HUES6 (cell line): ENCODE measurements around the gene ARHGAP25.

Experiments
- H3K27ac ChIP-seq: 2 replicates; pipeline ENCODE4 v1.7.0; 2013; ENCODE audit warnings: low read depth, mild to moderate bottlenecking, low read length, inconsistent platforms
- H3K27me3 ChIP-seq: 2 replicates; pipeline ENCODE4 v1.6.1; 2013; ENCODE audit warnings: low read length; ENCODE audit not compliant: control insufficient read depth, insufficient read depth
- H3K36me3 ChIP-seq: 2 replicates; pipeline ENCODE4 v1.6.1; 2013; ENCODE audit warnings: low read length; ENCODE audit not compliant: control insufficient read depth, insufficient read depth
- H3K4me1 ChIP-seq: 2 replicates; pipeline ENCODE4 v1.6.1; 2013; ENCODE audit warnings: low read length; ENCODE audit not compliant: control insufficient read depth, insufficient read depth
- H3K4me3 ChIP-seq: 2 replicates; pipeline ENCODE4 v1.5.1; 2013; ENCODE audit warnings: low read depth, low read length
- H3K9ac ChIP-seq: one replicate; pipeline ENCODE4 v1.6.1; 2013; ENCODE audit warnings: mild to moderate bottlenecking, low read length
- H3K9me3 ChIP-seq: 2 replicates; pipeline ENCODE4 v1.6.1; 2013; ENCODE audit warnings: low read depth, low read length; ENCODE audit not compliant: control insufficient read depth, insufficient read depth

ARHGAP25 gene

DNA sequence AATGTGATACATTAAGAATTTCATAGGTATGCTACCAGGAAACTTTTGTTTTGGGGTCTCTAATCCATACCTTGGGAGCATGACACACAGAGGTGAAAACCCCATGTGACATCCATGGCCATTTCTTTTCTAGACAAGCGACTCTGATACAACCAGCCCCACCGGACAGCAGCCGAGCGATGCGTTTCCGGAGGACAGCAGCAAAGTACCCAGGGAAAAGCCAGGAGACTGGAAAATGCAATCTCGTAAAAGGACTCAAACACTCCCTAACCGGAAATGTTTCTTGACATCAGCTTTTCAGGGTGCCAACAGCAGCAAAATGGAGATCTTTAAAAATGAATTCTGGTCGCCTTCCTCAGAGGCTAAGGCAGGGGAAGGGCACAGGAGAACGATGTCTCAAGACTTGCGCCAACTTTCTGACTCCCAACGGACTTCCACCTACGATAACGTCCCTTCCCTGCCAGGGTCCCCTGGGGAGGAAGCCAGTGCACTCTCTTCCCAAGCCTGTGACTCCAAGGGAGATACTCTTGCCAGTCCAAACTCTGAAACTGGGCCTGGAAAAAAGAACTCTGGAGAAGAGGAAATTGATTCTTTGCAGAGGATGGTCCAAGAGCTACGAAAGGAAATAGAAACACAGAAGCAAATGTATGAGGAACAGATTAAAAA lies 87.7 kb downstream of the ARHGAP25 start:
- Histone ChIP-seq H3K36me3 (no peaks in the 10 kb centered on the region), H3K9ac (no peak overlapping the region), H3K27me3 (no peaks in the 10 kb centered on the region), H3K4me1 (no peaks in the 10 kb centered on the region; the same call in 1 of the 2 replicates), H3K27ac (no peak overlapping the region), H3K9me3 (no peaks in the 10 kb centered on the region), H3K4me3 (no peak overlapping the region)

DNA sequence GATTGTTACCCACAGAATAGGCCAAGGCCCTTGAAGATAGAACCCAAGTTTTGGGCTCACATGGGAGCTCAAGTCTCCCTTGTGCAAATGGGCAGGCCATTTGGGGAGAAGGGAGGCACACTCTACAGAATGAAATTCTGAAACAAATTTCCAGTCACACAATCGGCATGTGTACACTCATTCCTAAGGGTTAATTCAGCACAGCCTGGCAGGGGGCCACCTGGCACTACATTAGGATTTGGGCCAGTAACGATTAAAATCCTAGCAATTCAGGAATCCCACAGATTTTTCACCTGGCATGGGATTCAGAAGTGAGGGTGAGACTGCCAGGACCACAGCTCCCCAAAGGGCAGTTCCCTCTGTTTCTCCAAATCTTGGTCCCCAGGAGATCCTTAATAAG lies 90.2 kb downstream of the ARHGAP25 start:
- Histone ChIP-seq H3K4me1 (peaks cover 12% of the 10 kb centered on the region), H3K4me3 (no peak overlapping the region), H3K9me3 (no peaks in the 10 kb centered on the region), H3K9ac (no peak overlapping the region), H3K36me3 (no peaks in the 10 kb centered on the region), H3K27me3 (no peaks in the 10 kb centered on the region), H3K27ac (no peak overlapping the region)

DNA sequence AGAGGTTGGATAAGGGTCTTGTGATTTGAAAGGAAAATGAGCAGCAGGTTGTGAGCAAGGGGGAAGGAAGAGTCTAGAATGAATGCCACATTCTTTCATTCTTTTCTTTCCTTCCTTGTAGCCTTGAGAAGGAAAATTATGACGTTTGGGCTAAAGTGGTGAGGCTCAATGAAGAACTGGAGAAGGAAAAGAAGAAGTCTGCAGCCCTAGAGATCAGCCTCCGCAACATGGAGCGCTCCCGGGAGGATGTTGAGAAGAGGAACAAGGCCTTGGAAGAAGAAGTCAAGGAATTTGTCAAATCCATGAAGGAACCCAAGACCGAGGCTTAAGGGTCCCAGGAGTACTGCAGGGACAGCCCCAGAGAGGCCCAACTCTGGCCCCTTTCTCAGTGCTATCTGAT lies 91.3 kb downstream of the ARHGAP25 start:
- H3K9ac ChIP-seq, result no peak overlapping the region
- no peaks in the 10 kb centered on the region for H3K9me3 ChIP-seq
- H3K36me3 ChIP-seq, result no peaks in the 10 kb centered on the region
- peaks cover 12% of the 10 kb centered on the region for H3K4me1 ChIP-seq
- H3K27ac ChIP-seq, result no peak overlapping the region
- no peaks in the 10 kb centered on the region for H3K27me3 ChIP-seq
- no peak overlapping the region for H3K4me3 ChIP-seq

DNA sequence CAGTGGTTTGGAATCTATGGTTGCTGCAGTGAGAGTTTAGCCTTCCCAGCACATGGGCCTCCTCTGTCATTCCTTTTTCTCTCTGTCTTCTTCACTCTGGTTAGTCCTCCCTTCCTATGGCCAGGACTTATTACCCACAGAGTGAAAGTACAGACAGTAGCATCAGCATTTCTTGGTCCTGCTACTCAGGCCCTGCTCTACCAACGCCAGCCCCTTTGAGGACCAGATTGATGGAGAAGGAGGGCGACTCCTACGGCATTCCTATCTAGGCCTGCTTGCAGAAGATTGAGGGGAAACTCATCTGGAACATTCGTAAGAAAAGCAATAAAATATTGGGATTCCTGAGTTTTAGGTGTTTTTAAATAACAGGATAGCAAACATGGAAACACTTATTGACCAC lies 93.1 kb downstream of the ARHGAP25 start:
- H3K27ac ChIP-seq, result no peak overlapping the region
- H3K9me3 ChIP-seq, result no peaks in the 10 kb centered on the region

DNA sequence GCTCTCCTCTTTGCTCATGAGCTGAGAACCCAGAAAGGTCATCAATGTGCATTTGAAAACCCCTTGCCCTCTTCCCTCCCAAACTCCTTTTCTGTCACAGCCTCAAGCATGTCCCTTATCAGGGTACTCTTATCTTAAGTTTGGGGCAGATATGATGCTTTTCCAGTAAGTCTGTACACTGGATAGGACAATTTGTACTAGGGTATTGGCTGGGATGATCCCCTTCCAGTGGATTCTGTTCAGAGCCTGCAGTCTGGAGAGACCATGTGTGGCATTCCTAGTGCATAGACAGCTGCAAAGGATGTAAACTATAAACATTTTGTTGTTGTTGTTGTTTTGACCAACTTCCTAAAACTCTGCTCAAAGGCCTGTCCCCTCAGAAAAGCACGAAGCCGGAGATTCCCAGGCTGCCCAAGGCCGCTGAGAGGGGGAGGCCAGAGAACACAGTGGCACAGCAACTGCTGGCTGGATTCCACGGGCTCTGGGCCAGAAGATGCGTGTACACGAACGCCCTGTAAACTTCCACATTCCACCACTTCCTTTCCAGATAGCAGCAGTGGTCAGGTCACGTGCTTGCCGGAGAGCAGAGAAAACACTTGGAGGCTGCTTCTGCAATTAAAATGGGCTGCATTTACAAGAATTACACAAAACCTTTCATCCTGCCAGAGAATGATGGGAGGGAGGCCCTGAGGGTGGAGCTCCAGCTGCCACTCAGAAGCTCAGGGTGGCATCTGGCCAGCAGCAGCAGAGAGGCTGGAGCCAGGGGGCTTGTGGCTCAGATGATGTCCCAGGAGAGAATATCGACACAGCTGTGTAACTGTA lies 94.5 kb downstream of the ARHGAP25 start:
- Histone ChIP-seq H3K4me3 (no peak overlapping the region), H3K27ac (no peak overlapping the region), H3K4me1 (peaks cover 12% of the 10 kb centered on the region)

More for the DNA sequence above, 93.1 kb downstream of the ARHGAP25 start:
- H3K9ac ChIP-seq, result no peak overlapping the region
- no peaks in the 10 kb centered on the region for H3K36me3 ChIP-seq
- peaks cover 12% of the 10 kb centered on the region for H3K4me1 ChIP-seq
- H3K4me3 ChIP-seq, result no peak overlapping the region
- no peaks in the 10 kb centered on the region for H3K27me3 ChIP-seq

DNA sequence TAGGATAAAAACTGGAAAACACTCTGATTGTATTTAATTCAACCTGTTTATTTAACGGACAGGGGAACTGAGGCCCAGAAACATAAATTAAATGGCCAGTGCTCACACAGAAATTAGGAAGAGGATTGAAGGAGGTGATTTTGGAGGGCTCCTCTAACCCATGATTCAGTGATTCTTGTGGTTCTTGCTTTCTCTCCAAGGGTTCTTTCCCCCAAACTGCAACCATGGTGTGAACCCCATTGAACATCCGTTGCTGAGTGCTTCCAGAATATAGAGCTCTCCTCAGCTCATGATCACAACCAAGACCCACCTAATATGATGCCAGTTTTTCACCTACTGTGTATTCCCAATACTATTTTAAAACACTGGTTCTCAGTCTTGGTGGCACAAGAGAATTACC lies 95.1 kb downstream of the ARHGAP25 start:
- no peak overlapping the region for H3K9ac ChIP-seq
- H3K4me3 ChIP-seq, result no peak overlapping the region
- no peaks in the 10 kb centered on the region for H3K9me3 ChIP-seq
- no peaks in the 10 kb centered on the region for H3K27me3 ChIP-seq
- H3K27ac ChIP-seq, result no peak overlapping the region
- H3K36me3 ChIP-seq, result no peaks in the 10 kb centered on the region
- H3K4me1 ChIP-seq, result peaks cover 12% of the 10 kb centered on the region

More for the DNA sequence above, 94.5 kb downstream of the ARHGAP25 start:
- Histone ChIP-seq H3K9me3 (no peaks in the 10 kb centered on the region), H3K27me3 (no peaks in the 10 kb centered on the region), H3K36me3 (no peaks in the 10 kb centered on the region), H3K9ac (no peak overlapping the region)

DNA sequence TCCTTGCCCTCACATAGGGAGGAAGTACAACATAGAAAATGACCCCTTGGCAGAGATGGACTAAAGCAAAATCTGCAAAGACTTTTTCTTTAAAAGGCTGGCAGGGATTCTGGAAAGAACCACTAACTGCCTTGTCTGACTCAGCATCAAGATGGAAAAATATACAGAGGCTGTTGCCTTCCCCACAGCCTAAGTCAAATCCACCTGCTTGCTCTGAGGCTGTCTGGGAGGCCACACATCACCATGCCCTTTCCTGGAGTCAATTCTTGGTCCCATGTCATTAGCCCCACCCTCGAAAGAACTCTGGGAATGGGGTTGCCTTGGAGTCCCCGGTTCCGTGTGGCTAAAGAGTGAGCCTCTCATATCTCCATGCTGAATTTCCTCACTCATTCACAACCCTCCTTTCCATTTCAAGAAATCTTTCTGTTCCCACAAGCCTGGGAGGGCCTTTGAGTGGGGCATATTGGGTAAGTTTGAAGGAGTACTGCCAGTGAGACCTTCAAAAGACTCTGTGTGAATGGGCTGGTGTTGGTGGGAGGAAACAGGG lies 97.1 kb downstream of the ARHGAP25 start:
- Histone ChIP-seq H3K27me3 (no peaks in the 10 kb centered on the region), H3K9ac (no peak overlapping the region), H3K4me3 (no peak overlapping the region), H3K9me3 (no peaks in the 10 kb centered on the region), H3K27ac (no peak overlapping the region), H3K36me3 (no peaks in the 10 kb centered on the region), H3K4me1 (peaks cover 14% of the 10 kb centered on the region)

DNA sequence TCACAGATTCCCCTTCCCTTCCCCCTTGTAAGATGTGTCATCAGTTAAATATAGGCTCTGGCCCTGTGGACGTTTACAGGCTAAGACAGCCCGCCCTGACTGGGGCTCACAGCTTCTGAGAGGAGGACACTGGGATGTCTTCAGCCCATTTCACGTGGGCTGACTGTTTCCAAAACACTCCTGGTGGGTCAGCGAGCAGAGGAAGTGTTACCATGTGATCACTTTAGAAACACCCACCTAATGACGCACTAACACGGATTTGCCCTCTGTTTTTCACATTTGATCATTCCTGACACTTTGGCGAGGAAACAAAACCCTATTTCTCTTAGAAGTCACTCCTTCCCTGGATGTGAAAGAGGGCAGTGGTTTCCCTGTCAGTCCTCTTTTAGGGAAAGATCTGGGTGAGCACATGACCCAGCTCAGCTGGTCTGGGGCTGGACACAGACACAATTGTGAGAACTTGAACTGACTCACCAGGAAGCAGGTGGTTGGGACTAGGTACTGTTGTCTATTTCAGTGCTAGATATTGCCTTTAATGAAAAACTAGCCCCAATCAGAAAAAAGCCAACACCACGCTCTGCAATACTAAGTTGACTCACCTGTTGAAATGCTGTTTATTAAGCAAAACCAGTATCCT lies 97.7 kb downstream of the ARHGAP25 start:
- Histone ChIP-seq H3K27ac (no peak overlapping the region), H3K36me3 (no peaks in the 10 kb centered on the region), H3K9me3 (no peaks in the 10 kb centered on the region), H3K27me3 (no peaks in the 10 kb centered on the region), H3K9ac (no peak overlapping the region), H3K4me1 (peaks cover 14% of the 10 kb centered on the region; the same call in 1 of the 2 replicates), H3K4me3 (no peak overlapping the region)

DNA sequence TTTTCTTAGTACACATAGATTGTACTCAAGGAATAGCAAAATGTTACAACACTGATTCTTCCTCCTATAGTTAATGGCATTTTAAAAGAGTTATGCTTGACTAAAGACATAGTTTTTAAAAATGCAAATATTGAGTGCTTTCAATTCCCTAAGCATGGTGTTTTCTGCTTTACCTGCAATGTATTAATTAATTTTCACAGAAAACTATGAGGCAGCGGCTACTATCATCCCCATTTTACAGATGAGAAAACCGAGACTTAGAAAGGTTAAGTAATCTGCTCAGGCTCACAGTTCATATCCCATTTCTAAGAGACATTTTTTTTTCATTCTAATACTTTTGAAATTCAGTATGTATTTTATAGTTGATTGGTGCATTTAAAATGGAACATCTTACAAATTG lies 98.6 kb downstream of the ARHGAP25 start:
- Histone ChIP-seq H3K9me3 (no peaks in the 10 kb centered on the region), H3K4me1 (peaks cover 14% of the 10 kb centered on the region; the same call in 1 of the 2 replicates), H3K36me3 (no peaks in the 10 kb centered on the region), H3K27ac (no peak overlapping the region), H3K9ac (no peak overlapping the region), H3K4me3 (no peak overlapping the region), H3K27me3 (no peaks in the 10 kb centered on the region)

DNA sequence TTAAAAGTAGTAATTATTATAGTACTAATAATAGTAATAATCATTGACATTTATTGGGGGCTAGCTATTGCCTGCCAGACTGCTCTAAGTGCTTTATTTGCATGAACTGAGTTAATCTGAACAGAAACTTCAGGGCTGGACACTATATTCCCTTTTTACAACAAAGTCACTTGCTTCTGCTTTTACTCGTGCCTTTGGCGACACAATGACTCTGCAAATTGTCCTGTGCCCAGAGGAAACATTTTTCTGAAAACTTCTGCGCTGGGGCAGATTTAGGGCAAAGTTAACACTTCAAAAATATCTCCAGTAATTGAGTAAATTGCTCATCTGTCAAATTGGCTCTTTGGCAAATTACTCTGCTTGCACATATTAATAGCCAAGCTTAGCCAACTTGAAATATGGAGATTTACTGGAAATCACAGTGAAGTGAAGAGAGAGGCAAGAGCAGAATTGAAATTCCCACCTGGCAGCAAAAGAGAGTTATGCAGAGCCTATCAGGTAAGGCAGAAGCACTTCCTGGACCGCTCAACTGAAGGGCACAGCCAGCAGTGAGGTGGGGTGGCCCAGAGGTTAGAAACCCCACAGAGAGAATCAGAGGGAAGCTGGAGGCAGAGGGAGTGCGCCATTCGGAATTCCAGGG lies 100.2 kb downstream of the ARHGAP25 start:
- H3K9me3 ChIP-seq, result peaks cover 7% of the 10 kb centered on the region
- H3K36me3 ChIP-seq, result no peaks in the 10 kb centered on the region
- no peak overlapping the region for H3K27ac ChIP-seq
- no peaks in the 10 kb centered on the region for H3K27me3 ChIP-seq
- H3K9ac ChIP-seq, result no peak overlapping the region
- H3K4me1 ChIP-seq, result peaks cover 2% of the 10 kb centered on the region; the same call in 1 of the 2 replicates
- H3K4me3 ChIP-seq, result no peak overlapping the region
